DMS 273 (cell line): ENCODE measurements around the gene ESPNL.

ENCODE experiments used
- DNase-seq: peaks from one replicate; lab custom pipeline; 2025; ENCODE audit not compliant: unreplicated experiment; lab: John Stamatoyannopoulos, UW

The ESPNL gene

GRCh38 chr2:238075397-238075796 is 24.7 kb upstream of the ESPNL start:
- DNase-seq = no peak

- no peak for DNase-seq
Observed at GRCh38 chr2:238077292-238077691, 22.8 kb upstream of the ESPNL start.

GRCh38 chr2:238079874-238080327 is 20.2 kb upstream of the ESPNL start:
- DNase-seq = no peak

GRCh38 chr2:238080518-238080917 is 19.6 kb upstream of the ESPNL start:
- no peak for DNase-seq

- DNase-seq = no peak
Observed at GRCh38 chr2:238081150-238081549, 19.0 kb upstream of the ESPNL start.

GRCh38 chr2:238081561-238081960 is 18.6 kb upstream of the ESPNL start:
- no peak for DNase-seq

GRCh38 chr2:238082151-238082550 is 18.0 kb upstream of the ESPNL start:
- no peak for DNase-seq

- DNase-seq = no peak
Observed at GRCh38 chr2:238082827-238083226, 17.3 kb upstream of the ESPNL start.

GRCh38 chr2:238083919-238084318 is 16.2 kb upstream of the ESPNL start:
- DNase-seq = no peak

GRCh38 chr2:238084761-238085160 is 15.4 kb upstream of the ESPNL start:
- DNase-seq = no peak

- DNase-seq = no peak
Observed at GRCh38 chr2:238085899-238086298, 14.2 kb upstream of the ESPNL start.

GRCh38 chr2:238087211-238087610 is 12.9 kb upstream of the ESPNL start:
- DNase-seq = no peak

- no peak for DNase-seq
Observed at GRCh38 chr2:238090887-238091286, 9.3 kb upstream of the ESPNL start.

GRCh38 chr2:238091436-238092060 is 8.6 kb upstream of the ESPNL start:
- DNase-seq = no peak

- DNase-seq = no peak
Observed at GRCh38 chr2:238092486-238093035, 7.6 kb upstream of the ESPNL start.

- no peak for DNase-seq
Observed at GRCh38 chr2:238093181-238094140, 6.7 kb upstream of the ESPNL start.

GRCh38 chr2:238094438-238095022 is 5.6 kb upstream of the ESPNL start:
- DNase-seq = no peak

- DNase-seq = no peak
Observed at GRCh38 chr2:238095143-238095542, 5.0 kb upstream of the ESPNL start.

GRCh38 chr2:238096311-238097011 is 3.7 kb upstream of the ESPNL start:
- peak; percentile 92 for DNase-seq

- no peak for DNase-seq
Observed at GRCh38 chr2:238097201-238097987, 2.7 kb upstream of the ESPNL start.
